GM13977 (cell line): ENCODE measurements around the gene RNGTT.

Experiments used
- DNase-seq: peaks from one replicate; pipeline ENCODE4 v3.0.0; 2012; ENCODE audit warnings: low spot score
- in situ Hi-C: fragments of 300-500 bp; cut with MboI; formaldehyde crosslinking; loops from one replicate; pipeline ENCODE4 v1.12.0; 2022; ENCODE audit warnings: low sequenced_read_pairs, low pct_unique_long_range_greater_than_20kb, mixed read lengths, inconsistent platforms; ENCODE audit not compliant: unreplicated experiment
- TF ChIP-seq, protein P1 (sequence below): IDR thresholded peaks from 2 replicates; pipeline ENCODE4 v1.5.1; 2012; ENCODE audit warnings: mild to moderate bottlenecking, control low read depth; ENCODE audit not compliant: insufficient read depth; ENCODE audit errors: extremely low read depth, missing control alignments

Gene RNGTT

GRCh38 chr6:88587150-88587520 lies 376.3 kb downstream of the RNGTT start:
- in situ Hi-C loops: no loop called here
- TF ChIP-seq, protein P1, sequence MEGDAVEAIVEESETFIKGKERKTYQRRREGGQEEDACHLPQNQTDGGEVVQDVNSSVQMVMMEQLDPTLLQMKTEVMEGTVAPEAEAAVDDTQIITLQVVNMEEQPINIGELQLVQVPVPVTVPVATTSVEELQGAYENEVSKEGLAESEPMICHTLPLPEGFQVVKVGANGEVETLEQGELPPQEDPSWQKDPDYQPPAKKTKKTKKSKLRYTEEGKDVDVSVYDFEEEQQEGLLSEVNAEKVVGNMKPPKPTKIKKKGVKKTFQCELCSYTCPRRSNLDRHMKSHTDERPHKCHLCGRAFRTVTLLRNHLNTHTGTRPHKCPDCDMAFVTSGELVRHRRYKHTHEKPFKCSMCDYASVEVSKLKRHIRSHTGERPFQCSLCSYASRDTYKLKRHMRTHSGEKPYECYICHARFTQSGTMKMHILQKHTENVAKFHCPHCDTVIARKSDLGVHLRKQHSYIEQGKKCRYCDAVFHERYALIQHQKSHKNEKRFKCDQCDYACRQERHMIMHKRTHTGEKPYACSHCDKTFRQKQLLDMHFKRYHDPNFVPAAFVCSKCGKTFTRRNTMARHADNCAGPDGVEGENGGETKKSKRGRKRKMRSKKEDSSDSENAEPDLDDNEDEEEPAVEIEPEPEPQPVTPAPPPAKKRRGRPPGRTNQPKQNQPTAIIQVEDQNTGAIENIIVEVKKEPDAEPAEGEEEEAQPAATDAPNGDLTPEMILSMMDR: no peak
- DNase-seq: no peak

DNA sequence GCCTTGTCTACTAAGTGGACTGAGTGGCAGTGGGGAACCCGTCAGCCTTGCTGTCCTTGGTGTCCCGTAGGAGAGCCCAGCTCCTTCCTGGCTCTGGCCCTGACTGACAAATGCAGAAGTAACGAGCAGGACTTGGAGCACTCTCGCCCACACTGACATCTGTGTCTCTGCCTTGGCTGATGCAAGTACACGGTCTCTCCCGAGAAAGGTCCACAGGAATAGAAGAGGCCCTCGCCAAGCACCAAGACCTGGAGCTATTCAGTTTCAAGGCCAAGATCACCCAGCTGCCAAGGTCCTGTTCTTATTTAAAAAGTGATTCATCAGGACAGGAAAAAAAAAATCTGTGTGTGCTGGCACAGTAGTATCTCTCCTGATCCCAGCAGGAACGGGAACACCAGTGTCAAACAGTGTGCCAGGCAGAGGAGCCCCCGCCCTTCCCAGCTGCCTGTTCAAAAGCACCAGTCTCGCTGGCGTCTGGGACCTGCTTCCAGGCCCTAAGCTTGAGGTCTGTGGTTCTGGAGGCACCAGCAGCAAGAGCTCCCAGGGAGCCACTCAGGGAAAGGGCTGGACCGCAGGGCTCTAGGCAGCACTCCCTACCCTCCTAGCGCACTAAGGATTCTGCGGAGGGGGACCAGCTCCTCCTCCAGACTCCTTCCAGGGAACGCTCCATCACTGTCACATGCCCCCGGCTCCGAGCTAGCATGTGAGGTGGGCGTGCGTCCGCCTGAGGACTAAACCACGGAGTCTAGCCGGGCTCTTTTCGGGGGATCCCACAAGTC lies 376.9 kb downstream of the RNGTT start:
- TF ChIP-seq, protein P1: no peak
- no peak for DNase-seq
- in situ Hi-C loops: no loop called here

GRCh38 chr6:88585276-88585692 lies 378.1 kb downstream of the RNGTT start:
- in situ Hi-C loops: no loop called here
- no peak for DNase-seq
- TF ChIP-seq, protein P1: no peak

DNA sequence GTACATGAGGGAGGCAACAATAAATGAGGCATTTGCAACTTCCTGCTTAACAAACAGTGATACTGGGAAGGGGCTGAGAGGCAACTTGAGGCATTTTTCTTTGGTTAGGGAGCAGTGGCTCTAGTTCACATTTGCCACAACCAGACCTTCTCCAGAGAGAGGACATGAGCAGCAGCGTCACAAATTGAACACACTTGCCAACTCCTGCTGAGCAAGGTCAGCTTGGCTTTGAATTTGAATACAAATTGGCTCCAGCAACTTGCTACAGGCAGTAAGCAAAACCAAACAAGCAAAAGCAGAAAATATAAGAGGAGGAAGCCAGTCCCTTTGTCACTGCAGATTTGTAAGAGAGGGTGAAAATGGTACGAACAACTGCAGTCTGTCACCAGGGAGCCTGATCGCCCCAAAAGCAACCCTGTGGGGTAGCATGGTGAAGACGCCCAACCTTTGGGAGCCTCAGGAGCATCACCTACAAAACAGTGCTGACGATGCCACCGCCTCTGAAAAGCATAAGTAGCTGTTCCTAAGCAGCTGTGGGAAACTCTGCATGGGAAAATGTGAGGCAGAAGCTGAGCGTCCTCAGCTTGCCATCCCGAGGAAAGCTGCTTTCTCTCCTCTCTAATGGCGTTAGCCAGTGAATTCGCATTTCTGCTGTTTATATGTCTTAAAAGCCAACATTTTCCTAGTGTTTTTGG lies 378.7 kb downstream of the RNGTT start:
- TF ChIP-seq, protein P1: no peak
- DNase-seq: no peak
- in situ Hi-C loops: no loop called here

- in situ Hi-C loops: no loop called here
- DNase-seq: no peak
- TF ChIP-seq, protein P1: no peak
Observed at GRCh38 chr6:88577461-88577860, 386.0 kb downstream of the RNGTT start.

GRCh38 chr6:88575536-88575935 lies 387.9 kb downstream of the RNGTT start:
- DNase-seq: no peak
- TF ChIP-seq, protein P1: no peak
- in situ Hi-C loops: no loop called here
